HFF-Myc (cell line): ENCODE data around the gene PLPPR3.

Experiments
- DNase-seq: peaks from one replicate; pipeline ENCODE4 v3.0.0-alpha.2; 2011; ENCODE audit warnings: low read depth; ENCODE audit errors: extremely low read depth
- H3K4me3 ChIP-seq: replicated peaks from 2 replicates; pipeline ENCODE4 v1.5.1; 2011; ENCODE audit warnings: low read depth, mild to moderate bottlenecking, control low read depth, low read length
- TF ChIP-seq, protein P1 (sequence below): IDR thresholded peaks from 2 replicates; pipeline ENCODE4 v1.5.1; 2012; ENCODE audit warnings: mild to moderate bottlenecking, low read depth, low read length, control low read depth; ENCODE audit errors: missing control alignments

Gene PLPPR3, protein sequence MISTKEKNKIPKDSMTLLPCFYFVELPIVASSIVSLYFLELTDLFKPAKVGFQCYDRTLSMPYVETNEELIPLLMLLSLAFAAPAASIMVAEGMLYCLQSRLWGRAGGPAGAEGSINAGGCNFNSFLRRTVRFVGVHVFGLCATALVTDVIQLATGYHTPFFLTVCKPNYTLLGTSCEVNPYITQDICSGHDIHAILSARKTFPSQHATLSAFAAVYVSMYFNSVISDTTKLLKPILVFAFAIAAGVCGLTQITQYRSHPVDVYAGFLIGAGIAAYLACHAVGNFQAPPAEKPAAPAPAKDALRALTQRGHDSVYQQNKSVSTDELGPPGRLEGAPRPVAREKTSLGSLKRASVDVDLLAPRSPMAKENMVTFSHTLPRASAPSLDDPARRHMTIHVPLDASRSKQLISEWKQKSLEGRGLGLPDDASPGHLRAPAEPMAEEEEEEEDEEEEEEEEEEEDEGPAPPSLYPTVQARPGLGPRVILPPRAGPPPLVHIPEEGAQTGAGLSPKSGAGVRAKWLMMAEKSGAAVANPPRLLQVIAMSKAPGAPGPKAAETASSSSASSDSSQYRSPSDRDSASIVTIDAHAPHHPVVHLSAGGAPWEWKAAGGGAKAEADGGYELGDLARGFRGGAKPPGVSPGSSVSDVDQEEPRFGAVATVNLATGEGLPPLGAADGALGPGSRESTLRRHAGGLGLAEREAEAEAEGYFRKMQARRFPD

DNA sequence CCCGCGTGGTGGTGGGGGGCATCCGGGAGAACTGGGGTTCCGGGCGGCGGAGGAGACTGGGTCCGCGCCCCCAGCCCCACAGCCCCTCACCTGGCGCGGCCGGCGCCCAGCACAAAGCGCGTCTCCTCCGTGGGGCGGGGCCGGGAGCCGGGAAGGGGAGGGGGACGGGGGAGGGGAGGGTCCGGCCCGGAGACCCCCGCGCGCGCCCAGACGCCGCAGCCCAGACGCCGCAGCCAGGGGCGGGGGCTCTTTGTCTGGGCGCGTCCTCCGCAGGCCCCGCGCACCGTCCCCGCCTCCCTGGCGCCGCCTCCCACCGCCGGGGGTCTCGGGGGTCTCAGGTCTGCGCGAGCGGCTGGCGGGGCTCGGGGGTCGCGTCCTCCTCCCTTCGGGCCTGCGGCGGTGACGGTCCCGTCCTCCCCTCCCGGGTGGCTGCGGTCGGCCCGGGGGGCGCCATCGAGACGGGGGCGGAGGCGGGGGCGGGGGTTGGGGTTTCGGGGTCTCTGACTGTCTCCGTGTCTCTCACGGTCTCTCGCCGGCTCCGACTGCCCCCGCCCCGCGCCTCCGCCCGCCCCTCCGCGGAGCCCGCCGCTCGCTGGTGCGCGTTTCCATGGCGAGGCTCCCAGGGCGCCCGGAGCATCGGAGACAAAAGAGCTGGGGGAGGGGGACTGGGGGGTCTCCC is at the start of gene PLPPR3:
Gene PLPPR3 (minus strand): TSS at position 131 of the 679 bp plus-strand sequence. CDS start 396 bp downstream, outside the sequence.
- H3K4me3 ChIP-seq, result peak within 1 kb of the TSS; percentile 9; the same call in 1 of the 2 replicates
- DNase-seq, result no peak
- TF ChIP-seq, protein P1, sequence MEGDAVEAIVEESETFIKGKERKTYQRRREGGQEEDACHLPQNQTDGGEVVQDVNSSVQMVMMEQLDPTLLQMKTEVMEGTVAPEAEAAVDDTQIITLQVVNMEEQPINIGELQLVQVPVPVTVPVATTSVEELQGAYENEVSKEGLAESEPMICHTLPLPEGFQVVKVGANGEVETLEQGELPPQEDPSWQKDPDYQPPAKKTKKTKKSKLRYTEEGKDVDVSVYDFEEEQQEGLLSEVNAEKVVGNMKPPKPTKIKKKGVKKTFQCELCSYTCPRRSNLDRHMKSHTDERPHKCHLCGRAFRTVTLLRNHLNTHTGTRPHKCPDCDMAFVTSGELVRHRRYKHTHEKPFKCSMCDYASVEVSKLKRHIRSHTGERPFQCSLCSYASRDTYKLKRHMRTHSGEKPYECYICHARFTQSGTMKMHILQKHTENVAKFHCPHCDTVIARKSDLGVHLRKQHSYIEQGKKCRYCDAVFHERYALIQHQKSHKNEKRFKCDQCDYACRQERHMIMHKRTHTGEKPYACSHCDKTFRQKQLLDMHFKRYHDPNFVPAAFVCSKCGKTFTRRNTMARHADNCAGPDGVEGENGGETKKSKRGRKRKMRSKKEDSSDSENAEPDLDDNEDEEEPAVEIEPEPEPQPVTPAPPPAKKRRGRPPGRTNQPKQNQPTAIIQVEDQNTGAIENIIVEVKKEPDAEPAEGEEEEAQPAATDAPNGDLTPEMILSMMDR, result no peak

DNA sequence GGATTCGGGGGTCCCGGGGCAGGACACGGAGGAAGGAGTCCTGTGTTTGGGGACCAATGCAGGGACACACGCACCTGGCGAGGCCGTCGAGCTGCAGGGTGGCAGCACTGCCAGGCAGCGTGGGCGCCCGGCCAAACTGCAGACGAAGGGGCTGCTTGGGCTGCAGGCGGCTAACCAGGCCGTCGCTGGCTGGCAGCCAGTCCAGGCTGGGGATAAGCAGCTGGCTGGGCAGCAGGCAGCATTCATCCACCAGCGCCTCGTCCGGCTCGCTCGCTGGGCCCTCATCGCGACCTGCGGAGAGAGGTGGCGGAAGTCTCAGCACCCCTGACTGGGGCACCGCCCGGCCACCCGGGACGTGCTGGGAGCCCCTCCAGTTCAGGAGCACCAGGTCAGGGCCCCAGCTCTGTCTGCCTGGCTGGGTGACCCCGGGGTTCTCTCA is 49.2 kb upstream of the PLPPR3 start:
- TF ChIP-seq, protein P1, result no peak
- H3K4me3 ChIP-seq, result no peak overlapping the region
- no peak for DNase-seq

DNA sequence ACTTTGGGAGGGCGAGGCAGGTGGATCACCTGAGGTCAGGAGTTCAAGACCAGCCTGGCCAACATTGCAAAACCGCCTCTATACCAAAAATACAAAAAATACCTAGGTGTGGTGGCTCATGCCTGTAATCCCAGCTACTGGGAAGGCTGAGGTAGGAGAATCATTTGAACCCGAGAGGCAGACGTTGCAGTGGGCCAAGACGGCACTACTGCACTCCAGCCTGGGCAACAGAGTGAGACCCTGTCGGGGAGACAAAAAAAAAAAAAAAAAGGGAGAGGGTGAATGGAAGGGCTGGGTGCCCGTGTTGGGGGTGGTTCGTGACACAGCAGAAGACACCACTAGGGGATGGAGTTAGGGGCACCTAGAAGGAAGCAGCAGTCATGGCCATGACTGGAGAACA is 48.6 kb upstream of the PLPPR3 start:
- no peak for DNase-seq
- no peak overlapping the region for H3K4me3 ChIP-seq
- TF ChIP-seq, protein P1, result no peak

DNA sequence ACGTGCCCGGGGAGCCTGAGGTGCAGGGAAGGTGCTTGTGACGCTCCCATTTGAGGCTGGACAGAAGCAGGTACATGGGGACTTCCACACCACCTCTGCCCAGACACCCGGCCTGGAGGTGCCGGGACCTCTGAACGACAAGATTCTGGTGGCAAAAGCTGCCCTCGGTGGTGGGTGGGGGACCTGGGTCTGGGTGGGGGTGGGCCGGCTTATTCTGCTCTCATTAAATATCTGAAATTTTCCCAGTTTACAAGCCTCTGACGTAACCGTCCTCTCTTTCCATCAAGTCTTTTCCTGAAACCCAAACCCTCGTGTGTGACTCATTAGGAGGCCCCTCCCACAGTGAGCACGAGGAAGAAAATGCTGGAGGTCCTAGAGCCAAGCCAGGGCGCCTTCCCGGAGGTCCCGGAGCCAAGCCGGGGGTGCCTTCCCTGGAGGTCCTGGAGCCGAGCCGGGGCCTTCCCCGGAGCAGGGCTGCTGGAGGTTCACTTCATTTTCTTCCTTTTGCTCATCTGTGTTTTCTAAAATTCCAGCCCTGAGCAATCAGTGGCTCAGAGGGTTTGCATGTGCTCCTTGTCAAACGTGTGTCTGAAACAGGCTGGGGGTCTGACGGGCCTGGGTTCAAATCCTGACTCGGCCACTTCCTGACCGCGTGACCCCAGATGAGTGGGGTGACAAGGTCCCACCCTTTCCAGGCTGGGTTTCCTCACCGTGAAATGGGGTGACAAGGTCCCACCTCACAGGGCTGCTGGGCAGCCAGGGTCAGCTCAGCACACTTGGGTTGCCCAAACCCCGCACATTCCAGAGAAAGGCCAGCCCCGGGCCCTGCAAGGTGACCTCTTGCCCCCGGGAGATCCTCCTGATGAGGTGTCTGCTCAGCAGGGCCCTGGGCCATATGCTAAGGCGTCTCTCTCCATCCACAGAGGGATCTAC is 47.8 kb upstream of the PLPPR3 start:
- 0 out of 2 replicates have a peak overlapping the region, but pooled peaks have one; percentile 2 for H3K4me3 ChIP-seq
- peak; percentile 90 for DNase-seq
- TF ChIP-seq, protein P1, result no peak

DNA sequence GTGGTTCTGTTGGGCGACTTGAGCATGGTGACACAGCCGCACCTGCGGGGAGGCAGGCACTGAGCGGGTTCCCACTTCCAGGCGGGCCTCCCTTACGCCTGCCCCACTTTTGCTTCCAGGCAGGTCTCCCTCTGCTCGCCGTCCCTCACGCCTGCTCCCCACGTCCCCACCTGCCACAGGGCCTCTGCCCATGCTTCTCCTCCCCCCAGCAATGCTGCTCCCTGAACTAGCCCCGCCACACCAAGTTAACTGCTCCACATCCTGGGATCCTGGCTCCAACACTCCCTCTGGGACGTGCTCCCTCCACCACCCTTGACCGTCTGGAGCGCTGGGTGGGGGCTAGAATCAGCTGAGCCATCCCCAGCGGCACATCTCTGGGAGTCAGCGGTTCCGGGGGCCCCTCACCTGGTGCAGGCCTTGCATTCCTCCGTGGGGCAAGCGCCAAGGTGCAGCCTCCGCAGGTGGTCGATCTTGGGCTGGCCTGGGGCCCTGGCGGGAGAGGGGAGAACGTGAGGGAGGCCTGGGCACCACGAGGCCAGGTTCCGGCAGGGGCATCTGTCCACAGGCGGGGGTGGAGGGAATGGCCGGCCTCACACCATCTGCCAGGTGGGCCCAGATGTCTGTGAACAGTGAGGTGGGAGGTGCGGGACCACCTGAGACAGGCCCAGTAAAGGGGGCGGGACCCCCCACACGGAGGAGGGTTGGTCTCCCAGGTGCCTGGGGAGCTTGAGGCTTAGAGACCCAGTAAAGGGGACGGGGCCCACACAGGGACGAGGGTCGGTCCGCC is 46.9 kb upstream of the PLPPR3 start:
- H3K4me3 ChIP-seq, result no peak overlapping the region
- TF ChIP-seq, protein P1, result no peak
- DNase-seq, result no peak
